ENCODE measurements around the gene ADGRD2. TPM values are rescaled to one million over a fixed set of nuclear protein-coding genes. Genes with fewer than 3 reads are reported as not detected.

Gene ADGRD2
- polyA plus RNA-seq, 4 donors, result not detected

Other genes starting within 250 kb of the ADGRD2 start
- gene NEK6, start 192.5 kb upstream of the ADGRD2 start, polyA plus RNA-seq, result 10 to 100 TPM in 3 of 4 donors, 1 to 10 TPM in 1; 9.7 to 31.2 (median 23.6) TPM
- gene PSMB7, start 35.0 kb upstream of the ADGRD2 start, polyA plus RNA-seq, result 100 to 1,000 TPM; 139 to 221 (median 189) TPM
- under 1 TPM; 0.01 to 0.27 (median 0.16) TPM for gene NR5A1, start 56.9 kb downstream of the ADGRD2 start, polyA plus RNA-seq